Smooth muscle cell (in vitro differentiated cells): Measurements from ENCODE around the gene SARNP. TPM values are rescaled to one million over a fixed set of nuclear protein-coding genes. Genes with fewer than 3 reads are reported as not detected.

Experiments
- DNase-seq: peaks from one replicate; lab custom pipeline; 2025; ENCODE audit not compliant: unreplicated experiment; lab: John Stamatoyannopoulos, UW
- H2AFZ ChIP-seq: fragments of 200-600 bp; sonication (generic); 2 replicates; pipeline ENCODE4 v1.6.0; 2016; ENCODE audit warnings: antibody characterized with exemption, low read depth, mild to moderate bottlenecking
- H3F3A ChIP-seq: fragments of 200-600 bp; sonication (generic); 2 replicates; pipeline ENCODE4 v1.6.0; 2017; ENCODE audit warnings: antibody characterized with exemption, low read depth
- H3K27ac ChIP-seq: fragments of 200-600 bp; sonication (generic); 2 replicates; pipeline ENCODE4 v1.5.1; 2016; ENCODE audit warnings: low read depth, mild to moderate bottlenecking
- H3K27me3 ChIP-seq: fragments of 200-600 bp; sonication (generic); 2 replicates; pipeline ENCODE4 v1.6.1; 2016; ENCODE audit warnings: low read depth, mild to moderate bottlenecking
- H3K36me3 ChIP-seq: fragments of 200-600 bp; sonication (generic); 2 replicates; pipeline ENCODE4 v1.5.1; 2016; ENCODE audit warnings: low read depth
- H3K4me1 ChIP-seq: fragments of 200-600 bp; sonication (generic); 2 replicates; pipeline ENCODE4 v1.5.1; 2016; ENCODE audit warnings: low read depth
- H3K4me2 ChIP-seq: fragments of 200-600 bp; sonication (generic); 2 replicates; pipeline ENCODE4 v1.6.0; 2016; ENCODE audit warnings: mild to moderate bottlenecking
- H3K4me3 ChIP-seq: fragments of 200-600 bp; sonication (generic); 2 replicates; pipeline ENCODE4 v1.5.1; 2016; ENCODE audit warnings: mild to moderate bottlenecking
- H3K79me2 ChIP-seq: fragments of 200-600 bp; sonication (generic); 2 replicates; pipeline ENCODE4 v1.6.0; 2016; ENCODE audit warnings: low read depth, mild to moderate bottlenecking
- H3K9ac ChIP-seq: fragments of 200-600 bp; sonication (generic); 2 replicates; pipeline ENCODE4 v1.6.0; 2016; ENCODE audit warnings: low read depth
- H3K9me3 ChIP-seq: fragments of 200-600 bp; sonication (generic); replicated peaks from 2 replicates; pipeline ENCODE4 v1.5.1; 2016; ENCODE audit warnings: low read depth
- H4K20me1 ChIP-seq: fragments of 200-600 bp; sonication (generic); 2 replicates; pipeline ENCODE4 v1.6.0; 2016; ENCODE audit warnings: low read depth
- CTCF ChIP-seq: fragments of 200-600 bp; sonication (generic); IDR thresholded peaks from 2 replicates; pipeline ENCODE4 v1.5.1; 2017; ENCODE audit warnings: borderline replicate concordance, mild to moderate bottlenecking, antibody characterized with exemption; ENCODE audit not compliant: insufficient read depth, poor library complexity, severe bottlenecking
- WGBS: methylation state at CpG from one replicate; pipeline ENCODE4 v1.1.7; 2016; ENCODE audit warnings: low lambda C conversion rate; 5-methylcytosine and 5-hydroxymethylcytosine counted together
- polyA plus RNA-seq: library from polyadenylated mRNA; unstranded; fragments of >200 nt; fragmentation: Nextera tagmentation; extraction: Ambion mirVana; gene quantifications from 2 replicates; pipeline ENCODE4 v1.2.1, GENCODE V29; 2016
- total RNA-seq: library from RNA; depleted of rRNA; stranded (reverse); fragments of >200 nt; gene quantifications from 2 replicates; pipeline ENCODE4 v1.2.3, GENCODE V29; 2014

The SARNP gene
- total and polyA plus RNA-seq, 2 experiments from 2014 or later = 128 to 169 TPM

GRCh38 chr12:55862286-55862685 lies 44.8 kb upstream of the SARNP start:
- Histone ChIP-seq H3K9ac (no peak overlapping the region), H3K4me2 (no peak overlapping the region), H3K27me3 (no peaks in the 10 kb centered on the region), H3K36me3 (no peaks in the 10 kb centered on the region), H3K4me3 (no peak overlapping the region), H3K79me2 (no peaks in the 10 kb centered on the region), H3K4me1 (no peaks in the 10 kb centered on the region), H3F3A (no peaks in the 10 kb centered on the region), H2AFZ (no peak overlapping the region), H3K9me3 (no peaks in the 10 kb centered on the region), H3K27ac (no peak overlapping the region), H4K20me1 (no peaks in the 10 kb centered on the region)
- no peak for TF ChIP-seq CTCF
- no peak for DNase-seq

GRCh38 chr12:55861871-55862270 lies 44.3 kb upstream of the SARNP start:
- 87% methylated on average over 3 of the region's 3 CpGs for WGBS
- H2AFZ ChIP-seq = no peak overlapping the region
- H4K20me1 ChIP-seq = no peaks in the 10 kb centered on the region
- no peak for TF ChIP-seq CTCF
- no peaks in the 10 kb centered on the region for H3K4me1 ChIP-seq
- H3K36me3 ChIP-seq = no peaks in the 10 kb centered on the region
- no peak overlapping the region for H3K4me2 ChIP-seq
- H3K27me3 ChIP-seq = no peaks in the 10 kb centered on the region
- no peaks in the 10 kb centered on the region for H3K79me2 ChIP-seq
- no peak overlapping the region for H3K9ac ChIP-seq
- no peaks in the 10 kb centered on the region for H3F3A ChIP-seq
- H3K27ac ChIP-seq = no peak overlapping the region
- no peaks in the 10 kb centered on the region for H3K9me3 ChIP-seq
- H3K4me3 ChIP-seq = no peak overlapping the region
- no peak for DNase-seq

GRCh38 chr12:55861396-55861795 lies 43.9 kb upstream of the SARNP start:
- Histone ChIP-seq H3K4me3 (no peak overlapping the region), H3K4me2 (no peak overlapping the region), H3F3A (no peaks in the 10 kb centered on the region), H3K4me1 (no peaks in the 10 kb centered on the region), H3K9ac (no peak overlapping the region), H3K79me2 (no peaks in the 10 kb centered on the region), H3K36me3 (no peaks in the 10 kb centered on the region), H3K27me3 (no peaks in the 10 kb centered on the region), H3K9me3 (no peaks in the 10 kb centered on the region), H2AFZ (no peak overlapping the region), H4K20me1 (no peaks in the 10 kb centered on the region), H3K27ac (no peak overlapping the region)
- WGBS = 92% methylated on average over 8 of the region's 8 CpGs
- DNase-seq = no peak
- no peak for TF ChIP-seq CTCF

- no peaks in the 10 kb centered on the region for H4K20me1 ChIP-seq
- 59% methylated on average over 1 of the region's 1 CpG for WGBS
- no peak for DNase-seq
- no peak overlapping the region for H3K9ac ChIP-seq
- no peak overlapping the region for H3K4me2 ChIP-seq
- no peak overlapping the region for H3K4me3 ChIP-seq
- no peak overlapping the region for H2AFZ ChIP-seq
- peaks cover 17% of the 10 kb centered on the region for H3K4me1 ChIP-seq
- TF ChIP-seq CTCF = no peak
- H3K79me2 ChIP-seq = no peaks in the 10 kb centered on the region
- no peaks in the 10 kb centered on the region for H3F3A ChIP-seq
- H3K27ac ChIP-seq = no peak overlapping the region
- H3K9me3 ChIP-seq = no peaks in the 10 kb centered on the region
- H3K27me3 ChIP-seq = no peaks in the 10 kb centered on the region
- H3K36me3 ChIP-seq = no peaks in the 10 kb centered on the region
Measured at GRCh38 chr12:55852740-55853139, 35.2 kb upstream of the SARNP start.
